Activated CD8-positive, alpha-beta memory T cell treated with anti-CD3 and anti-CD28 coated beads for 48 hours (primary cell): ENCODE results near the gene FANCE.

Experiments
- DNase-seq, 3 experiments: peaks; one replicate each; pipeline ENCODE4 v3.0.0-alpha.2; 2020; ENCODE audit warnings: low read depth in 2 of 3, low spot score in 2 of 3

Gene FANCE, protein sequence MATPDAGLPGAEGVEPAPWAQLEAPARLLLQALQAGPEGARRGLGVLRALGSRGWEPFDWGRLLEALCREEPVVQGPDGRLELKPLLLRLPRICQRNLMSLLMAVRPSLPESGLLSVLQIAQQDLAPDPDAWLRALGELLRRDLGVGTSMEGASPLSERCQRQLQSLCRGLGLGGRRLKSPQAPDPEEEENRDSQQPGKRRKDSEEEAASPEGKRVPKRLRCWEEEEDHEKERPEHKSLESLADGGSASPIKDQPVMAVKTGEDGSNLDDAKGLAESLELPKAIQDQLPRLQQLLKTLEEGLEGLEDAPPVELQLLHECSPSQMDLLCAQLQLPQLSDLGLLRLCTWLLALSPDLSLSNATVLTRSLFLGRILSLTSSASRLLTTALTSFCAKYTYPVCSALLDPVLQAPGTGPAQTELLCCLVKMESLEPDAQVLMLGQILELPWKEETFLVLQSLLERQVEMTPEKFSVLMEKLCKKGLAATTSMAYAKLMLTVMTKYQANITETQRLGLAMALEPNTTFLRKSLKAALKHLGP

DNA sequence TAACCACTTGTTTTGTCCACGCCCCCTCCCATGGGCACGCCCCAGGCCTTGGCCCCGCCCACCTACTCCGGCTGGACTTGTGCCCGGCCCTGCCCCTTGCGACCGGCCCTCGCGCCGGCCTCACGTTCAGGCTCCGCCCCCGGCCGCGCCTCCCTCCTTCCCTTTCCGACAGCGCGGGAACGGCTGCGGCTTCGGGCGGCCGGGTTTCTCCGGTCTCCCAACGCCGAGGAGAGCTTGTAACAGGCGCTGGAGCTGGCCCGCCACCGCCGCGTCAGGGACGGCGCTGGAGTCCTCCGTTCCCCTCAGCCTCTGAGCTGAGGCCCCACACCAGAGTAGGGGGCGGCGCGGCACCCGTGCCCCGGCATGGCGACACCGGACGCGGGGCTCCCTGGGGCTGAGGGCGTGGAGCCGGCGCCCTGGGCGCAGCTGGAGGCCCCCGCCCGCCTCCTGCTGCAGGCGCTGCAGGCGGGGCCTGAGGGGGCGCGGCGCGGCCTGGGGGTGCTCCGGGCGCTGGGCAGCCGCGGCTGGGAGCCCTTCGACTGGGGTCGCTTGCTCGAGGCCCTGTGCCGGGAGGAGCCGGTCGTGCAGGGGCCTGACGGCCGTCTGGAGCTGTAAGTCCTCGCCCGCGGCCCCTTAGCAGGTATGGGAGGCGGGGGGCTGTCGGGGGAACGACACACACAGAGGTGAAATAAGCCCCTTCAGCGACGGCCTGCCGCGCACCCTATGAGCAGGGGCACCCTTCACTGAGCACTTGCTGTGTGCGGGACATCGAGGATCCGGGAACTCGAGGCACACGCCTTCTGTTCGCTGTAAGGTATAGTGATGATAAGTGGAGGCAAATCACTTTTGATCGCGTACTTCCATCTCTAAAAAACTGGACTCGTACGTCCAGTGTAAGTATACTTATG lies at the start of gene FANCE:
FANCE (plus strand) TSS at position 156 of the 908 bp plus-strand sequence; CDS start at position 364, 208 bp downstream.
- peak; percentile 90 to 93 (median 92) for DNase-seq

DNA sequence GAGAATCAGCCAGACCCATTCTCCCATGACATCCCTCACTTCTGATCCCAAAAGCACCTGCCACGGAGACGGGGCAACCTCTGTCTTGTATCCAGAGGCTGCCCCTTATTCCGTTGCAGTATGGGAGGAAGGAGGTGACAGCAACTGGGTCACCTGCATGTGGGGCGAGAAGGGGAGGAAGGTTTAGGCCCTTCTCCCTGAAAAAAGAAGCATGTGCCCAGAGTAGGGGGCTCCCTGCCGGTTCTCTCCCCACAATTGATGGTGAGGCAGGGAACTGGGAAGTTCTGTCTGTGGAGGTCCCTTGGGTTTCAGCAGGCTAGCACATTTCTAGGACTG lies 49.3 kb upstream of the FANCE start:
- no peak for DNase-seq

GRCh38 chr6:35403544-35404442 lies 48.3 kb upstream of the FANCE start:
- DNase-seq: no peak

DNA sequence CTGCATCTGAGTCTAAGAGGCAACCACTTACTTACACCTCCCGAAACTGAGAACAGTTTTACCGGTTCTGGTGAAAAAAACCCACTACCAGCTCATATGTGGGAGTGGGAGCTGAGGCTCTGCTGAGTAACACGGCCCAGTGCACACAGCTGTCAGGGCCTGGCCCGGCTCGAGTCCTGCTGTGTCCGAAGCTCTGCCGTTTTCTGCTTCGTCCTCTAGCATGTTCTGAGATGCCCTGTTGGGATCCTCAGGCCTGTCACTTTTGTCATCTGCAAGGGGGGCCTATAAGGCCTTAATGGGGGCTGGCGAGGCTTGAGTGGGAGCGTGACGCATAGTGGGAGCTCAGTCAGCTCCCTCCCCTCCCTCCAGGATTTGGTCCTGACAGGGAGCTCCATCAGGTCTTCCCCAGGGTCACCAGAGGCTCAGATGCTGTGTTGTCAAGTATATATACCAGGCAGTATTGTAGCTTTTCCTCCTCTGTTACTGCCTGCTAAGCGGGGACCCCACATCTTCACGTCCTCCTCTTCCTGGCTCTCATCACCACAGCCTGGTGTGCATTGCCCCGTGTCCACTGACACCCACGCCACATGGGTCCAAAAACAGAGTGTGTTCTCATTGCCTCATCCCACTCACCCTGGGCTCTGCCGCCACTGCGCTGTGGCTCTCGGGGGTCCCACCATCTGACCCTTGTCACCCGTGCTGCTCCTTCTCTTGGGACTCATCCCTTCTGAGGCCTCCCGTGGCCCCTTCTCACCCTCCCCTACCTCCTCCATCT lies 45.2 kb upstream of the FANCE start:
- no peak for DNase-seq

GRCh38 chr6:35409245-35409644 lies 42.9 kb upstream of the FANCE start:
- DNase-seq: no peak

DNA sequence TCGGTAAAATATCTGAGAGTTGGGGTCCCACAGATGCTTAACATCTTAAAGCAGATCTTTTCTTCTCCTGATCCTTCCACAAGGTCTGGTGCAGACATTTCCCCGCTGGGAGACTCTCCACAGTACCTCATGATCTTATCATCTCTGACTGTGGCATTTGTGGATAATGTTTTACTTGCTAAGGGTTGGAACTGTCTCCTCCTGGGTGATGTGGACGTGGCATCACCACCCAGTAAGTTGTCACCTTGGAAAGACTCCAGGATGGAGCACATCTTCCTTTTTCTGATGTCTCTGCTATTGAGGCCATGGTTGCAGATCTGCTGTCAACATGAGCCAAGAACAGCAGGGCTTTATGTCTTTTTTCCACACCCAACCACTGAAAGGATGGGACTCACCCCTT lies 42.0 kb upstream of the FANCE start:
- no peak for DNase-seq

GRCh38 chr6:35411066-35411465 lies 41.1 kb upstream of the FANCE start:
- no peak for DNase-seq

DNA sequence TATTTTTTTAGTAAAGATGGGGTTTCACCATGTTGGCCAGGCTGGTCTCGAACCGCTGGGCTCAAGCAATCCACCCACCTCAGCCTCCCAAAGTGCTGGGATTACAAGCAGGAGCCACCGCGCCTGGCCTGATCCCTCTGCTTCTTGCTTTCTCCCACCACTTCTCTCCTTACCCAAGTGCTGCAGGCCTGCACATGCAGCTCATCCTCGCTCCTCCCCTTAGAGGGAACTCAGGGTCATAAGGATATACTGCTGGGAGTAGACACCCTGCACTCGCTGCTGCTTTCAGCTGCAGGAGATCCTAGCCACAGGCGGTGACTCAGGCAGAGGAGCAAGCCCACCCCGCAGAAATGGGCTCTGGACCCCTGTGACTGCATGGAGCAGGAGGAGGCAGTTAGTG lies 40.0 kb upstream of the FANCE start:
- no peak for DNase-seq

GRCh38 chr6:35413911-35414310 lies 38.2 kb upstream of the FANCE start:
- DNase-seq: no peak

- DNase-seq: no peak
Observed at GRCh38 chr6:35415065-35415891, 36.9 kb upstream of the FANCE start.

- no peak for DNase-seq
Observed at GRCh38 chr6:35417979-35418661, 34.0 kb upstream of the FANCE start.

GRCh38 chr6:35419417-35419816 lies 32.7 kb upstream of the FANCE start:
- no peak for DNase-seq

GRCh38 chr6:35419961-35420360 lies 32.2 kb upstream of the FANCE start:
- DNase-seq: no peak

GRCh38 chr6:35425284-35425683 lies 26.9 kb upstream of the FANCE start:
- DNase-seq: no peak

- DNase-seq: no peak
Observed at GRCh38 chr6:35426074-35426473, 26.1 kb upstream of the FANCE start.

DNA sequence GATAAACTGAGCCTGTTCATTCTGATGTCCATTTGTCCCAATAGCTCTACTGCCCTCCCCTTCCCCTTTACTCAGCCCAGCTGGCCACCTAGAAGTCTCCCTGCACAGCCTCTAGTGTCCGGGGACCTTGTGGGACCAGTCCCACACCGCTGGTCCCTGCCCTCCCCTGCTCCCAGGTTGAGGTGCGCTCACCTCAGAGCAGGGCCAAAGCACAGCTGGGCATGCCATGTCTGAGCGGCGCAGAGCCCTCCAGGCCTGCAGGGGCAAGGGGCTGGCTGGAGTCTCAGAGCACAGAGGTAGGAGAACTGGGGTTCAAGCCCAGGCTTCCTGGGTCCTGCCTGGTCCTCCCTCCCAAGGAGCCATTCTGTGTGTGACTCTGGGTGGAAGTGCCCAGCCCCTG lies 24.7 kb upstream of the FANCE start:
- no peak for DNase-seq

GRCh38 chr6:35427851-35428321 lies 24.3 kb upstream of the FANCE start:
- no peak for DNase-seq

GRCh38 chr6:35428421-35429149 lies 23.6 kb upstream of the FANCE start:
- no peak for DNase-seq
